ENCODE data around the gene NPTX2.

NPTX2 gene

GRCh38 chr7:98619450-98620321 lies 2.6 kb downstream of the NPTX2 start:
- no peak for DNase-seq

- no peak for DNase-seq
Measured at GRCh38 chr7:98621573-98622482, 4.7 kb downstream of the NPTX2 start.

- DNase-seq: no peak
Measured at GRCh38 chr7:98622926-98623325, 5.8 kb downstream of the NPTX2 start.

GRCh38 chr7:98624846-98625420 lies 7.8 kb downstream of the NPTX2 start:
- no peak for DNase-seq

GRCh38 chr7:98626460-98627412 lies 9.7 kb downstream of the NPTX2 start:
- no peak for DNase-seq

- no peak for DNase-seq
Measured at GRCh38 chr7:98627413-98627790, 10.3 kb downstream of the NPTX2 start.

- no peak for DNase-seq
Measured at GRCh38 chr7:98628418-98628817, 11.3 kb downstream of the NPTX2 start.

- DNase-seq: no peak
Measured at GRCh38 chr7:98629001-98629431, 11.9 kb downstream of the NPTX2 start.

- no peak for DNase-seq
Measured at GRCh38 chr7:98630149-98630548, 13.1 kb downstream of the NPTX2 start.

GRCh38 chr7:98630770-98631169 lies 13.7 kb downstream of the NPTX2 start:
- no peak for DNase-seq

GRCh38 chr7:98638853-98639252 lies 21.8 kb downstream of the NPTX2 start:
- DNase-seq: no peak

- no peak for DNase-seq
Measured at GRCh38 chr7:98640375-98640774, 23.3 kb downstream of the NPTX2 start.

- DNase-seq: no peak
Measured at GRCh38 chr7:98641646-98642500, 24.8 kb downstream of the NPTX2 start.

GRCh38 chr7:98643236-98643985 lies 26.3 kb downstream of the NPTX2 start:
- DNase-seq: no peak

GRCh38 chr7:98646465-98646864 lies 29.4 kb downstream of the NPTX2 start:
- no peak for DNase-seq

GRCh38 chr7:98647326-98647725 lies 30.2 kb downstream of the NPTX2 start:
- DNase-seq: no peak

- no peak for DNase-seq
Measured at GRCh38 chr7:98651760-98652159, 34.7 kb downstream of the NPTX2 start.

GRCh38 chr7:98653601-98654310 lies 36.7 kb downstream of the NPTX2 start:
- no peak for DNase-seq

GRCh38 chr7:98654524-98655272 lies 37.6 kb downstream of the NPTX2 start:
- DNase-seq: no peak
